ENCODE data around the gene MAPK1. TPM values are rescaled to one million over a fixed set of nuclear protein-coding genes. Genes with fewer than 3 reads are reported as not detected.

MAPK1 gene
- total and polyA plus RNA-seq, 9 of the 15 experiments (the other 6 are each of a cell fraction or from before 2014, with no cell fraction given): 46.3 to 575 (median 283) TPM

GRCh38 chr22:21762712-21763581 is 104.5 kb downstream of the MAPK1 start:
- no peak overlapping the region for H3K4me3 ChIP-seq
- no peak overlapping the region for H3K27ac ChIP-seq (ENCODE audit: extremely low read depth, low read depth, low read length)
- no peak overlapping the region for H3K9ac ChIP-seq (ENCODE audit: insufficient read depth in 1 of 2, low read depth in 2 of 2, low read length in 2 of 2)
- H2AFZ ChIP-seq (ENCODE audit: low read depth, low read length): no peak overlapping the region
- no peaks in the 10 kb centered on the region for H3K27me3 ChIP-seq (ENCODE audit: control insufficient read depth in 2 of 2, insufficient read depth in 2 of 2, low read length in 2 of 2)
- 80% methylated on average over 13 of the region's 13 CpGs for WGBS (ENCODE audit: insufficient coverage, low coverage, missing lambda C conversion rate)
- H3K9me3 ChIP-seq (replicated peaks; ENCODE audit: control insufficient read depth, insufficient read depth, low read depth, low read length): no peaks in the 10 kb centered on the region
- H3K36me3 ChIP-seq (ENCODE audit: control insufficient read depth, insufficient read depth, low read length): peaks cover 95% of the 10 kb centered on the region
- no peak overlapping the region for H3K4me2 ChIP-seq (ENCODE audit: insufficient read depth, low read length)
- H4K20me1 ChIP-seq (replicated peaks; ENCODE audit: control insufficient read depth, insufficient read depth, low read length): no peaks in the 10 kb centered on the region; the same call in none of the 2 replicates
- DNase-seq (ENCODE audit: extremely low read depth in 1 of 4, low spot score in 3 of 4): no peak
- POLR2A ChIA-PET: interaction anchor here (0.6 to 16.6 kb wide), 16 partner anchors 6 to 1749 kb away, joined by 3 to 258 read pairs (median 7); no protein-coding TSS in a partner anchor
- in situ Hi-C loops (cut with MboI): no loop called here
- CTCF ChIA-PET (ENCODE audit: low intra/inter-chr PET ratio): interaction anchor here (0.7 kb wide), 1 partner anchor 973 kb away, joined by 3 read pairs; no protein-coding TSS in a partner anchor
- FAIRE-seq: no peak
- peaks cover 6 to 9% of the 10 kb centered on the region in 2 experiments; a peak in 3 of 5 replicates for H3K4me1 ChIP-seq (replicated peaks in 1 of 2; ENCODE audit: control insufficient read depth in 2 of 2, insufficient read depth in 2 of 2, low read length in 2 of 2)
- no peaks in the 10 kb centered on the region for H3K9me1 ChIP-seq (ENCODE audit: control insufficient read depth, insufficient read depth, low read length)
- TSS peak; percentile 2 for BruUV-seq (replicated peaks)
- ATAC-seq: no peak
- H3K79me2 ChIP-seq (ENCODE audit: control insufficient read depth, insufficient read depth, low read length): no peaks in the 10 kb centered on the region
- intact Hi-C loops (cut with micrococcal nuclease): no loop called here
- TF ChIP-seq NFRKB (IDR thresholded peaks at IDR 0.05; ENCODE audit: low read depth) (no peak), KDM2B (CRISPR knock-in tag; IDR thresholded peaks at IDR 0.05) (no peak), HMG20A (CRISPR knock-in tag; conservative IDR thresholded peaks at IDR 0.05) (no peak), JUN (IDR thresholded peaks at IDR 0.05; ENCODE audit: borderline replicate concordance, low read depth, low read length) (no peak), JUN (CRISPR knock-in tag; IDR thresholded peaks at IDR 0.05; ENCODE audit: borderline replicate concordance) (no peak), POLR2AphosphoS5 (IDR thresholded peaks at IDR 0.05; ENCODE audit: control insufficient read depth, insufficient read depth, low read depth, low read length) (no peak), HOMEZ (CRISPR knock-in tag; IDR thresholded peaks at IDR 0.05) (no peak), ZNF431 (CRISPR knock-in tag; IDR thresholded peaks at IDR 0.05) (no peak), BCLAF1 (IDR thresholded peaks at IDR 0.05; ENCODE audit: borderline replicate concordance in 1 of 2, control insufficient read depth in 1 of 2, low read depth in 2 of 2, low read length in 1 of 2) (no peak), ZBTB34 (CRISPR knock-in tag; IDR thresholded peaks at IDR 0.05) (no peak)
